NCI-H1105 (cell line): ENCODE results near the gene ABCA5.
A peak's percentile ranks its signal among the peaks of the same experiment; 100 is the strongest.

Experiments used
- DNase-seq: peaks from one replicate; lab custom pipeline; 2025; lab: John Stamatoyannopoulos, UW

The ABCA5 gene

DNA sequence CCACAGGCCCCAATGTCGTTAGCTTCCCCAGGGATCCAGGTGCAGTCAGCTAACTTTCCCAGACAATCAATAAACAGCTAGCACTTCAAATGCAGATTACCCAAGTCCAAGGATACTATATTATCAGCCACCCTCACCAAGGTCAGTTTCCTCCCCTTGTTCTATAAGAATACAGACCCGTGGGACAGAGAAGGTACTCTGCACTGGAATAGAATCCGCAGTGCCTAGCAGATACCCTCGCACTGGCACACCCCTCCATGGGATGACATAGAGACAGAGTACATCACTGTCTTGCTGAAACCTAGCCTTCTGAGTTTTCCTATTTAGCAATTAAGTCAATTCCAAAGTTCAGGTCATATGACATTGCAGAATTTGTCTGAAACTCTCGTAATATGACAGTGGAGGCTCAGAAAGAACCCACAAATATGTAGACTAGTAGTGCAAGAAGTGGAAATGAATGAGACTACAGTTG is 58.4 kb downstream of the ABCA5 start:
- DNase-seq, result no peak

DNA sequence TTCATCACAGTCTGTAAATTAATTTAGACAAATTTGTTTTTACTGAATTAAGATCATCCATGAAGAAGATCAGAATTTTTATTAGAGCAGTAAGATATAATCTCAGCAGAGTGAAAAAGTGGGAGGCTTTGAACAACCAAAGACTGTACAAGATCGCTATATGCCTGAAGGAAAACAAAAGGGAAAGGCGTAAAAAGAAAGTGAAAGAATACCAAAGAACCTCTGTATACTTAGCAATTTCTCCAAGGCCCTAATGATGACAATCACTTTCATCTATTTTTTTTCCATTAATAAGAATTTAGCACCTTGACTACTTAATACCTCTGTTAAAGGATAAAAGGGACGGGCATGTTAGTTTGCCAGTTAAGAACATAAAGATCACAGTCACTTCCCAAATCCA is 59.7 kb downstream of the ABCA5 start:
- no peak for DNase-seq

DNA sequence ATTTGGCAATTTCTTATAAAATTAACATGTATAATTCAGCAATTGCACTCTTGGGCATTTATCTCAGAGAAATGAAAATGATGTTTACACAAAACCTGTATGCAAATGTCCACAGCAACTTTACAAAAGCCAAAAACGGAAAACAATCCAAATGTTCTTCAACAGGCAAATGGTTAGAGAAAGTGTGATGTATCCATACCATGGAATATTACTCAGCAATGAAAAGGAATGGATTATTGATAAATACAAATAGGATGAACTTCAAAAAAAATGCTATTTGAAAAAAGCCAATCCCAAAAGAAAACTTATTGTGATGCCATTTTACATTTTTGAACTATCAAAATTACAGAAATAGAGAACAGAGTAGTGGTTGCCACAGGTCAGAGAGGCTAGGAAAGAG is 61.1 kb downstream of the ABCA5 start:
- DNase-seq, result no peak

DNA sequence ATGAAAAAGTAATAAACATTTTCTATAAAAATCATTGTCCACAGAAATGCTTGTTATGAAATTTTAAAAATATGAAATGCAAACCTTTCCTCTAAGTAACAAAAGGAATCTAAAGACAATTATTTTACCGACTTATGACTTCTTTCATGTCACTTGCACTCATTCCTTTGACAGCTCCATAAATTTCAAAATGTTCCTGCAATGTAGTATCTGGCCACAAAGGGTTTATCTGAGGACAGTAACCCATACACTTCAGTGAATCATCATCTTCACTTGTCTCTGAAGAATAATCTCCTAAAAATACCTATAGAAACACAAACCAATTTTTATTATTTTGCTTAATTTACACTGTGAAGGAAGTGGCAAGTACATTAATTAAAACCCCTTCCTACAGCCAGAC is 72.7 kb downstream of the ABCA5 start:
- no peak for DNase-seq

DNA sequence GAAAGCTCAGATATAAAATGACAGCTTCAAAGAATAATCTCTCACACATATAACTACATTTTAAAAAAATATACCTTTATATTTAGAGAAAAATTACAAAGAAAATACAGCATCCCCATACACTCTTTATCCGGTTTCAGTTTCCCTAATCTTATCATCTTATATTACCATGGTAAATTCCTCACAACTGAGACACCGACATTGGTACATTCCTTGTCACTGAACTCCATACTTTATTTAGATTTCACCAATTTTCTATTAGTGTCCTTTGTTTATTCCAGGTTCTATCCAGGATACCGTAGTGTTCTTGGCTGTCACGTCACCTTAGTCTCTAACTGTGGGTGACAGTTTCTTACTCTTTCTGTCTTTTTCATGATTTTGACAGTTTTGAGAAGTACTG is 76.3 kb downstream of the ABCA5 start:
- DNase-seq, result no peak

DNA sequence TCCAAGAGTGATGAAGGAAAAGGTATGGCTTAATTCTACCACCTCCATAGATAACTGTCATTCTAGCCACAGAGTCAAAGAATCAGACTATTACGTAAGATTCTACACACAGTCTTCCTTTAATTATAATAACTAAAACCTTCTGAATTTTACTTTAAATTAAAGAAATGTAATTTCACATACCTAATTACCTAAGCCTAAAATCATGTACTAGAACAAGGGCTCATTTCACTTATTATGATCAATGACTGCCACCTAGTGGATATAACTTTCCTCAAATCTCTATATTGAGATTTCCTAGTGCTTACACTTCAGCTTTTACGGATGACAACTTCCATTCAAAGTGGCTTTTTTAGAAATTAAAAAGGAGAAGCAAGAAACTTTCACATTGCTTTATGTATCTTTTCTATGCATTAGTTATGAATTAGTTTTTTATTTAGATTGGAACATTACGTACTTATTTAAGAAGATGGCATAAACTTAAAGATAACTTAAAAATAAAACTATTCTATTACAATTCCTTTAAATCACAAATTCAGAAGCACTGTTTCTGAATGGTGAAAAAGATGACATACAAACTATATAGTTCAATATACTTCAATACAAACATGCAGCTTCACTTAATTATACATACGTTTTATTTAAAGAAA is 80.1 kb downstream of the ABCA5 start:
- peak; percentile 18 for DNase-seq

DNA sequence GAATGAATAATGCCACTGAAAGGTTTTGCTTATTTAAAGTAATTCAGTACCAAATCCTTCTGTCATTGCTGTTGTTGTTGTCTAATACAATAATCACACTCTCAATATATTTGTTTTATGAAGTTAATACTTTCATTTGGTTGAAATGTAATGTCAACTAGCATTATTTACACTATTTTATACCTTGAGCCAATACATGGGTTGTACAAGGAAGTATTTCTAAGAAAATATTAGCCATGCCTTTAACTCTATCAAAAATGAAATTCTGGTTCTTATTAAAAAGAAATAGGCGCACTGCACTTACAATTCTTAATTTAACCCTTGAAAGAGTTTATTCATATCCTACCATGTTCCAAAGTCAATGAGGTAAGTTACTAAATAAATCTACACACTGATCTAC is 80.7 kb downstream of the ABCA5 start:
- DNase-seq, result no peak

DNA sequence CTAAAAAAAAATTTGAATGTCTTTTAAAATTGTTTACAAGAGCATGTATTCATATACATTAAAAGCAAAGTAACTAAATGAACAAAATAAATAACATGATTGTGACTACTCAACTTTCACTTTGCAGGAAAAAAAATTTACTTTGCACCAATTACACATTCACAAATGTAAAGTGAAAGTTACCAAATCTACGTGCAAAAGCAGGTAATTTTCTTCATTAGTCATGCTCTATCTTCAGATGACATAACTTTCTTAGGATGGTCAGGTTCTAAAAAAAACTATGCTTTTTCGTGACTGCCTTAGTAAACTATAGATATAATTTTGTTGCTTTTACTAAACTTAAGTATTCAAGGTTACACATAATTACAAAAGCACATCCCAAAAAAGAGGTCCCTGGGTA is 81.3 kb downstream of the ABCA5 start:
- no peak for DNase-seq

DNA sequence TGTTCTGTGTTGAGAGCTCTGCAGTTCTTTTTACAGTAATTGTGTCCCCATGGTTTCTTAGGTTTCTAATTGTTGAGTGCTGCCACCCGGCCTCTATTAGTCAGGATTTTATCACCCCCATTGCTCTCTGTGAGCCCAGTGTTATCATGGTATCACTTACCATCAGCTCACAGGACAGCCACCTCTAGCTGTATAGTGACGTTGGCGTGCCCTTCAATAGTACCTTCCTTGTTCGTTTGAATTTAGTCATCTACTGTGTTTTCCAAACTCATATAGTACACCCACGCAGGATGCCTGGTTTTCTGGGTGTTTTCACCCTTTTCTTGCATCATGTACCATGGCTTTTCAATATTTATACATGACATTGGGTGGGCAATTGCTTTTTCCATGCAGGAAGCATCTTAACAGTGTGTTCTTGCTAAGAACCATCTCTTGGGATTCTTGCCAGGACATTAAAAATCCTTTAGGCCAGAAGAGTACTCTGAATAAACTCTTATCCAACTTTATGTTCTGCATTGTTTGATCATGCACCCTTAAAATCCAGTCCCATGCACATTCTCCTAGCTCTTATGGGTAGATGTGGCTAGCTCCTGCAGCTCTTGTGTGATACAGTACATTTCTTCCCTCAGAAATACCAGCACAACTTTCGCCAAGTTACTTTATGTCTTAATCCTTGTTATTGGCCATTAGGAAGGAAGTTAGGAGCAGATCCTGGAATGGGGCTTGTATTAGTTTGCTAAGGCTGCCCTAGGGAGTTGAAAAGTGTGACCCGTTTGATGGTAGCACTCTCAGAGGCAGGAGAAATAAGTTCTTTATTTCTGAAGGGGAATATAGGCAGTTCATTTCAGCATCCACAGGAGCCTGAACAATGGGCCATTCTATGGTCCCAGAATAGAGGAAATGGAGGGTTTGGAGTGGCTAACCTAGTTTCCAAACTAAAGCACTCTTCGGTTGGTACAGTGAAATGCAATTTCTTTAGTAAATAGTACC is 87.0 kb downstream of the ABCA5 start:
- DNase-seq, result no peak

DNA sequence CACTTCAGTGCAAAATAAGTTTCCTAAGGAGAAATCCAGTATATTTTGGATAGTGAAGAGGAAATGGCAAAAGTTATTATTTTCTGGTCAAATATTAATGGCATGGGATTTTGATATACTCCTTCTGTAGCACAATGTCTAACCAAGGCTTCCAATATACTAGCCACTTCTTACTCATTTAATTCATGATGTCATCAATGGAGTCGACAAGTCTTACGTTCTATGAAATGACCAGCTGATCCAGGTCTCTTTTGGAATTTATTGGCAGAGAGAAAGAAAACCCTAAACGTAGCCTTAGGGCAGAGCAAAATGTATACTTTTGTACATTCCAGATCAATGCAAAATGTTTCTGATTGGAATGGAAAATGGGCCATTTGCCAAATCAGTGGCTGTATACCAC is 90.0 kb downstream of the ABCA5 start:
- DNase-seq, result no peak

DNA sequence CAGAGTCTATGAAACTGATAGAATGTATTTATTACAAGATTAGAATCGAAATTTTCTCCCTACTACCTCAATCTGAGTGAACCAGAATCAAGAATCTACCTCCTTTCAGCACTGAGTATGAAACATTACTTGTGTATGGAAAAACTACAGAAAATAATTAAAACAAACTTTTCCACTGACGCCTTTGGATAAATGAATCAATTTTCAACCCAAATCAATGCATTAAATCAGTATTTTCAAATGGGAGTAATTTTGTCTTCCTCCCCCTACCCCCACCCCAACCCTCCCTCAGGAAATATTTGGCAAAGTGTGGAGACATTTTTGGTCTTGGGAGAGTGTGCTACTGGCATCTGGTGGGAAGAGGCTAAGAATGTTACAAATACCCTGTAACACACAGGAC is 90.5 kb downstream of the ABCA5 start:
- DNase-seq, result no peak

DNA sequence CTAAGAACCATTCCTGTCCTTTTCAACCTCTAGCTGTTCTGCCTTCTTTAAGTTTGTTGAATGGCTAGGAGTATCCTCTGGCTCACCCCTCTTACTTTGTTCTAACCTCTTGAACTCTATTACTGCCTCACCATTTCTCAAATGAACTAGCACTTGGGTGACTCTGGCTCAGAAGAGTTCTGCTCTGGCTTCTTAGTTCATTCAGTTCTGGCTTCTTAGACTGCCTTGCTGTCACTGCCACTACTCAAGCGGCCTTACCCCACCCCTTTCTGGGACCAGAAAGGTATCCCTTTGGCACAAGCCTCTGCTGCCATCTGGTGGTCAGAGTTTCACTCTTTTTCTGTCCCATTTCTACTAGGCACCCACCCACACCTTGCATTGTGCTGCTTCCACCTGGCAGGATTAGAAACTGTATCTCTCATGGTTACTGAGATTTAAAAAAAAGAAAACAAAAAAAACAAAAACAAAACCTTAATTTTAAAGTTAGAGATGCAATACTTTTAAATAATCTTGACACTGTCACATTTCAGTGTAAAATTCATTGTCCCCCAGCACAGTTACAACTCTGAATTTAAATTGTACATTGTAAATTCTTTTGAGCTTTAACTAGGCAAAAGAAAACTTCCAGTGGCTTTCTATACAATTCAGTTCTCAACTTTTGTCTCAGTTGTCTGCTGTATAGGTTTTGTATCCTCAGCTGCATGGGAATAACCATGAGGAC is 91.4 kb downstream of the ABCA5 start:
- DNase-seq, result peak; percentile 41

DNA sequence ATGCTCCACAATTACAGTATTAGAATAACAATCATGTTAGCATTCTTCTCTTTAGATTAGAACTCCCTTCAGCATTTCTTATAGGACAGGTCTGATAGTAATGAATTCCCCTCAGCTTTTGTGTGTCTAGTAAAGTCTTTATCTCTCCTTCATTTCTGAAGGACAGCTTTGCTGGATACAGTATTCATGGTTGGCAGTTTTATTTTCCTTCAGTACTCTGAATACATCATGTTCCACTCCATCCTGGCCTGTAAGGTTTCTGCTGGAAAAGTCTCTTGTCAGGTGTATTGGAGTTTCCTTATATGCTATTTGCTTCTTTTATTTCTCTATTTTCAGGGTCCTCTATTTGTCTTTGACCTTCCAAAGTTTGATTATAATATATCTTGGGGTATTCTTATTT is 94.3 kb downstream of the ABCA5 start:
- DNase-seq, result no peak

DNA sequence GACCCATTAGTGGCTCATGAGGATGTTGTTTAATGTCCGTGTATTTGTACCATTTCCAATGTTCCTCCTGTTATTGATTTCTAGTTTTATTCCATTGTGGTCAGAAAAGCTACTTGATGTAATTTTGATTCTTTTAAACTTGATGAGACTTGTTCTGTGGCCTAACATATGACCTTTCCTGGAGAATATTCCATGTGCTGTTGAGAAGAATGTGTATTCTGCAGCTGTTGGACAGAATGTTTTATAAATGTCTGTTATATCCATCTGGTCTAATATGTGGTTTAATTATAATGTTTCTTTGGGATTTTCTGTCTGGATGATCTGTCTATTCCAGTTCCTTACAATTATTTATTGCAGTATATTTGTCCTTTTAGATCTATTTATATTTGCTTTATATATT is 95.4 kb downstream of the ABCA5 start:
- no peak for DNase-seq

DNA sequence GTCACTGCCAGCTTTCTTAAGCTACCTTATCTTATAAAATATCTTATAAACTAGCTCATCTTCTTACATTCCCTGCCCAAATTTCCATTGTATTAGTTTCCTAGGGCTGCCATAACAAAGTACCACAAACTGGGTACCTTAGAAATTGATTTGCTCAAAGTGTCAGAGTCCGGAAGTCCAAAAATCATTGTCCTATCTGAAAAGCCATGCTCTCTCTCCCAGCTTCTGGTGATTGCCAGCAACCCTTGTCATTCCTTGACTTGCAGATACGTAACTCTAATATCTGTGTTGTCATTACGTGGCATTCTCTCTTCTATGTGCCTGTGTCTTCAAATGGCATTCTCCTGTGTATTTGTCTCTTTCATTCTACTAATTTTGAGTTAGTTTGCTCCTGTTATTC is 96.0 kb downstream of the ABCA5 start:
- no peak for DNase-seq

DNA sequence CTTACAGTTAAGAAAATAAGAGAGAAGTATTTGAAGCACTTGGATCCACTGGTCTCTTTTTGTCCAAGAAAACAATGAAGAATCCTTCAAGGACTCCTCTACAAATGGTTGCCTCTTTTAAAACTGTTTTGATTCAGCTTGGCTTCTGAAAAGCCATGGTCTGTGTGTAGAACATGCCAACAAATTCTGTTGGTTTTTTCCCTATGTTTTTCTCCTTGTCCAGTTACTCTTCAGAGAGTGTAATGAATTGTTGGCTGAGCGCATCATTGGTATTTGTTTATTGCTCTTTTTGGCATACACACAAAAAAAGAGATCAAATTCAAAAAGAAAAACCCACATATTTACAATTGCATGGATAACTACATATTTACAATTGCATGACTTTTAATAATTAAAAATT is 98.4 kb downstream of the ABCA5 start, which contains the start of gene ABCA10:
TSS of gene ABCA10 (minus strand) at position 249 of the 400 bp plus-strand sequence. CDS start 3,466 bp downstream, outside the sequence.
- no peak for DNase-seq

DNA sequence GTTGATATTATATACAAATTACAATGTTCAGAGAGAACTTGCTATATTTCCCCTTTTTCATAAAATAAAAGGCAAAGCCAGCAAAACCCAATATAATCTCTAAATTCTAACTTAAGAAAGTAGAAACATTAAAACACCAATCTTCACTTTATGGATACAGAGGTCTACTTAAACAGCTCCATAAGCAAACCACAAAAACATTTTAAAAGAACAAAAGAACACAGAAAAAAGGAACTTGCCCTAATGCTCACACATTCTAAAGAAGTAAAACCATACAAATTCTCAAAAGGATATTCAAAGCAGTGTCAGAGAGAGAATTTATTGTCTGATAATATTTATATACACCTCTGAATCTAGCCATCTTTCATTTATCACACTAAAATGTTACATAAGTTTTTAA is 98.9 kb downstream of the ABCA5 start:
- DNase-seq, result no peak

DNA sequence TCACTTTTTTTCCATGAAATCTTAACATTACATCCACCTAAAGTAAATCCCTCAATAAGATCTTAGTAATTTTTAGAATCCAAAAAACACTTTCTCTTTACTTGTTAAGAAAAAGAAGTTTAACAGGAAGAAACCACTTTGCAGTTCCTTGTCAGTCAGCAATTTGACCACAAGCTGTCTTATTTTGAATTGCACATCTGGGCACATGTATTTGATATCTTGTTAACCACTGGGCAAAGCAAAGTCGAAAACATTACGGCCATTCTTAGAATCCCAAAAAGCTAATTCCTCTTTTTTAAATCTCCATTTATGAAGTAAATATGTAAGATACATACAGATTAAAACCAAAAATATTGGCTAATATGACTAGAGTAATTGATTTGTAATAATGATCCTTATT is 99.4 kb downstream of the ABCA5 start:
- DNase-seq, result no peak

DNA sequence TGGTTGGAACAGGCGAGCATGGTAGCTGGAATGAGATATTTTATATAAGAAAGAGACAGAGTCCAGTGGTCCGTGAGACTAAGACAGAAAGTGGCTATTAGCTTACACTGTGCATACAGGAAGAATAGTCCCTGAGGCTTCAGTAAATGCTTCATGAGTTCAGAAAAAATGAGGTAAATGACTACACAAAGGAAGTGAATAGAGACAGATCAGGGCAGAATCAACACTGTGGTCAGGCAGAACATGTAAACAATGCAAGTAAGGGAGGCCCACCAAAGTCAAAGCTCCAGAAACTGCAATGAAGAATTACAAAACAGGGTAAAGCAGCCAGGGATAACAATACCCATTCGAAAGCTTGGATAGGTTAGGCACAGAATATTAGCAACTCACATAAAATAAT is 103.1 kb downstream of the ABCA5 start:
- no peak for DNase-seq

DNA sequence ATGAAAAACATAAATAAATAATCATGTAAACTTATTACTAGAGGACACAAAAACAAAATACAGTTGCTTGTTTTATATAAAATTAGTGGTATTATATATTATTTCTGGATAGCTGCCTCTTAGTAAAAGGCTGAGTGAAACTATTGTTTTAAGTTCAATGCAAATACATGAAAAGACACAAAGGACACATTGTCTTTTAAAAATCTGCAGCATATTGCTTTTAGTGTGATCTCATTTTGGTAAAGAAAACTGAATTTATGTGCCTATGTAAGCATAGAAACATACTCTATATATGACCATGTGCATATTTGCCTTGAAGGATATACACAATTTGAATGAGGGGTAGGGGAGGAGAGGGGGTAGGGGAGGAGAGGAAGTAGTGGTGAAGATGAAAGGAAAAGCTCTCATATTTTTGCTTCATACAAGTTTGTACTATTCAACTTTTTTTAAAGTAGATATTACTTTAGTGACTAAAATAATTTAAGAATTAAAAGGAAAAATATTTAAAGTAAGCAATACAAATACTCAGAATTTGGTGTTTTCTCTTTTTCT is 104.2 kb downstream of the ABCA5 start:
- DNase-seq, result no peak

DNA sequence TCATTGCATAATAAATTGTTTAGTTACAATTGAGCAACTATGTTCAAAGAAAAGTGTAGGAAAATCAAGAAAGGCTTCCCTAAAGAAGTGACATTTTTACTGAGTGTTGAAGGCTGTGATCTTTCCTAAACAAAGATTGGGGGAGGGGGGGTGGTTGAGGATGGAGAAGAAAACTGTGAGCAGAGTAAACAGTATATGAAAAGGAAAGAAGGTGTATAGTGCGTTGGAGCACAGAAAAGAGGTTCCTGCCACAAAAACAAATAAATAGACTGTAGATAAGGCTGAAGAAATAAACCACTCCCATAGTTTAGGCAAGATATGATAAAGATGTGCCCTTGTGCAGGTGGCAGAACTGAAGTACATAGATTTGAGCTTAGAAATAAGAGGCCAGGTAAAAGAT is 106.8 kb downstream of the ABCA5 start:
- no peak for DNase-seq

DNA sequence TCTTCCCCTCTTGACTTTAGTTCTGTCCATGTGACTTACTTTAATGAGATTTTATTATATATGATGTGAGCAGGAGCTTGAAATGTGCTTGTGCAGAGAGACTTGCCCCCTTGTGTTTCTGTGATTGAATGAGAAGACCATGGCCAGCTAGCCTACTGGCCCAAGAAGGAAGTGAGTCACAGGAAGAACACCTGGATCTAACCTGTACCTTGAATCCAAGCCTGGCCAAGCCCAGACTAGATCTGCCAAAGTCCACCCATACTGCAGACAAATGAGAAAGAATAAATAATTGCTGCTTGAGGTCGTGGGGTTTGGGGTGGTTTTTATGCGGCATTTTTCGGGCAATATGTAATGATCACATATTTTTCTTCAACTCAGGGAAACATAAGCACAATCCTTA is 107.9 kb downstream of the ABCA5 start:
- DNase-seq, result no peak
